Measurements from ENCODE around the gene IGF1R. TPM values are rescaled to one million over a fixed set of nuclear protein-coding genes. Genes with fewer than 3 reads are reported as not detected.

The IGF1R gene
- polyA plus RNA-seq, 1 experiment: 21.6 TPM

DNA sequence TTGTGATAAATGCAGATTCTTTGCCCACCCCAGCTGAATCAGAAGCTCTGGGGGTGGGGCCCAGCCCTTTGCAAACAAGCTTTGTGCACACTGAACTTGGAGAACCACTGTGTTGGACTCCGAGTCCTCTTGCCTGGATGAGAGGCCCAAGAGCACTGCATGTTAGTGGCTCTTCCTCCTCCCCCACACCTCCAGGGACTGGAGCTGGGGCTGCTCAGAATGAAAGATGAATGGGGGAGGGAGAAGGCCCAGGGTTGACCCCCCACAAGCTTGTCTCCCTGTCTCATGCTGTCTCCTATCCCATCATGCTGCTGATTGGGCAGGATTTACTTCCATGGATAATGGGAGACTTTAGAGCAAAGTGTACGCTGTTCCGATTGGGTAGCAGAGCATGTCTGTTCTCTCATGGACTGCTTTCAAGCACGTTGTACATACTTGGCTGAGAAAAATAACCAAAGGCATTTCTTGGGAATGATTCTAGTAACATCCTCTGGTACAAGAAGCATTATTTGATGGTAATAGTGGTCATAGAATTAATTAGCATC is 259.7 kb downstream of the IGF1R start:
- Histone ChIP-seq H3K27ac (ENCODE audit: low read depth, low read length) (peak overlapping the region; percentile 2), H3K27me3 (ENCODE audit: control insufficient read depth, insufficient read depth, low read length) (no peaks in the 10 kb centered on the region), H3K9me3 (ENCODE audit: control insufficient read depth, insufficient read depth, low read length) (no peaks in the 10 kb centered on the region; the same call in none of the 2 replicates), H3K4me3 (ENCODE audit: low read depth, low read length) (no peak overlapping the region)
- POLR2A ChIA-PET: no interaction called here
- TF ChIP-seq, protein P1, sequence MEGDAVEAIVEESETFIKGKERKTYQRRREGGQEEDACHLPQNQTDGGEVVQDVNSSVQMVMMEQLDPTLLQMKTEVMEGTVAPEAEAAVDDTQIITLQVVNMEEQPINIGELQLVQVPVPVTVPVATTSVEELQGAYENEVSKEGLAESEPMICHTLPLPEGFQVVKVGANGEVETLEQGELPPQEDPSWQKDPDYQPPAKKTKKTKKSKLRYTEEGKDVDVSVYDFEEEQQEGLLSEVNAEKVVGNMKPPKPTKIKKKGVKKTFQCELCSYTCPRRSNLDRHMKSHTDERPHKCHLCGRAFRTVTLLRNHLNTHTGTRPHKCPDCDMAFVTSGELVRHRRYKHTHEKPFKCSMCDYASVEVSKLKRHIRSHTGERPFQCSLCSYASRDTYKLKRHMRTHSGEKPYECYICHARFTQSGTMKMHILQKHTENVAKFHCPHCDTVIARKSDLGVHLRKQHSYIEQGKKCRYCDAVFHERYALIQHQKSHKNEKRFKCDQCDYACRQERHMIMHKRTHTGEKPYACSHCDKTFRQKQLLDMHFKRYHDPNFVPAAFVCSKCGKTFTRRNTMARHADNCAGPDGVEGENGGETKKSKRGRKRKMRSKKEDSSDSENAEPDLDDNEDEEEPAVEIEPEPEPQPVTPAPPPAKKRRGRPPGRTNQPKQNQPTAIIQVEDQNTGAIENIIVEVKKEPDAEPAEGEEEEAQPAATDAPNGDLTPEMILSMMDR (IDR thresholded peaks at IDR 0.05; ENCODE audit: low read depth, low read length): no peak
- CTCF ChIA-PET: no interaction called here
- no peak for DNase-seq (ENCODE audit: low read depth, low spot score)

DNA sequence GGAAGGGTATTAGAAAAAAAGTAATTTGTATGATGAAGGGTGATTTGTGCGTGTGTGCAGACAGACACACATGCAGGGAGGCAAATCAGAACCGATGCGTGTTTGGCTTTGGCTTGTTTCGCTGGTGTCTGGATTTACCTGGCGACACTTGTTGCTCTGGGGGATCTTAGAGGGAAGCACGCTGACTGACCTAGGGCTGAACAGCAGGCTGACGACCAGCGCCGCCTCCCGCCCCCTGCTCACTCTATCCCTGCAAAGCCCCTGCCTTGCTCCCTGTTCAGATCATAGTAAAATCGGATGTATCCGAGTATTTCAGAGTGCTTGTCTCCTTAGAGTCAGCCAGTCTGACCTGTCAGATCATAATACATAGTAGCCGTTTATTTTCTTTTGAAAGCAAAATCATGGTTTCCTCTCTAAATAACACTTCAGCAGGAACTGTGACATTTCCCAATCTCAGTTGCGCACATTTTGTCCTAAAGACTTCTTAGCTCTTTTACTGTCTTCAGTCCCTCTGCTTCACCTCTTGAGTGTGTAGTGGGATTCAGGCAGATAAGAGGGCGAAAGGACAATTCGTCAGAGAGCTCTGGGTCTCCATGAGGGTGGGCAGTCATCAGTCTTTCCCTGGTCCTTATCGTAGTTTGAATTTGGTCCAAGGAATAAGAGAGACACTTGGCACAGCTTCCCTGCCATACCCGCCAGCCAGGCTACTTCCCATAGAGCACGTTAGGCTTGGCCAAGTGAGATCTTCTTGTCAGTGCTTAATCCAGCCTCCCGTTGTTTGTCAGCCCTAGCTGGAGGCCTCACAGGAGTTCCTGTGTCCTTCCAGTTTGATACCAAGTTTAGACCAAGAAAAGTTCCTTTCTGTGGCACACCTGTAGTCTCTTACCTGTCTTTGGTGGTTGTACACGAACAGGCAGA is 261.9 kb downstream of the IGF1R start:
- ChIA-PET CTCF (no interaction called here), POLR2A (no interaction called here)
- H3K4me3 ChIP-seq (ENCODE audit: low read depth, low read length): no peak overlapping the region
- no peaks in the 10 kb centered on the region; the same call in 1 of the 2 replicates for H3K9me3 ChIP-seq (ENCODE audit: control insufficient read depth, insufficient read depth, low read length)
- H3K27me3 ChIP-seq (ENCODE audit: control insufficient read depth, insufficient read depth, low read length): no peaks in the 10 kb centered on the region
- no peak for DNase-seq (ENCODE audit: low read depth, low spot score)
- H3K27ac ChIP-seq (ENCODE audit: low read depth, low read length): no peak overlapping the region
- TF ChIP-seq, protein P1 (IDR thresholded peaks at IDR 0.05; ENCODE audit: low read depth, low read length): no peak

DNA sequence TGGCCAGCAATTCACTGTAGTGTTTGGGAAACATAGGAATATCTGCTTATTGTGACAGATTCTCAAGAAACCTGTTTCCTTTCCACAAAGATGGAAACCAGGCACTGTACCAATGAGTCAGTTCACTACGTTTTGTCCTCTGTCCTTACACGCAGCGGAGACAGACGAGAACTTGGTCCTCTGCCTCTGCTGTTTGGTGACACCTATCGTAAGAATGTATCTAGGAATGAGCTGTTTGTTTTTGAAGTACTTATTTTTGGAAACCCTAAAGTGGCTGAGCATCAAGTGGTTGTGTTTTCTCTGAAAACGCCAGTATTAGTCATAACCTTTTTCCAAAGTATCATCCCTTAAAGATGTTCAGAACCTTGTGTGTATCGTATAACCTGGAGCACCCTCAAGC is 266.3 kb downstream of the IGF1R start:
- CTCF ChIA-PET: interaction anchor here (0.6 to 1.4 kb wide), 5 partner anchors 11 to 186 kb away, joined by 3 to 4 read pairs (median 3); no protein-coding TSS in a partner anchor
- no peaks in the 10 kb centered on the region for H3K27me3 ChIP-seq (ENCODE audit: control insufficient read depth, insufficient read depth, low read length)
- POLR2A ChIA-PET: interaction anchor here (0.5 to 1.2 kb wide), 3 partner anchors 16 to 144 kb away, joined by 3 to 4 read pairs (median 4); no protein-coding TSS in a partner anchor
- no peaks in the 10 kb centered on the region; the same call in 1 of the 2 replicates for H3K9me3 ChIP-seq (ENCODE audit: control insufficient read depth, insufficient read depth, low read length)
- H3K27ac ChIP-seq (ENCODE audit: low read depth, low read length): peak overlapping the region; percentile 86
- DNase-seq (ENCODE audit: low read depth, low spot score): peak; percentile 84
- no peak overlapping the region for H3K4me3 ChIP-seq (ENCODE audit: low read depth, low read length)
- TF ChIP-seq, protein P1 (IDR thresholded peaks at IDR 0.05; ENCODE audit: low read depth, low read length): no peak

DNA sequence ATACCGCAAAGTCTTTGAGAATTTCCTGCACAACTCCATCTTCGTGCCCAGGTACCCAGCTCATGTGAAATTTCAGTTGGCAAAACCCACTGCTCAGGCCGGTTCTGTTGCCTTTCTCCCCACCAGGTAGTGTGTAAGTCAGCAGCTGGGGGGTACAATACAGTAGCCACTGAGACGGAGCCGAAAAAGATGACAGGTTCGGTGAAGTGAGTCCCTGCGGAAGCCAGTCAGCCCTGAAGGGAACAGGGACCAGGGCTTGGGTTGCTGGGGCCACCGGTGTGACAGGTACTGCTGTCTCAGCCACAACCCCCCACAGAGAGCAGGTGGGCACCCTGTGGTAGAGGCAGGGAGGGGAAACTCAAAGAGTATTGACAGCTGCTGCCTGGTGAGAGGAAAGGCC is 268.5 kb downstream of the IGF1R start:
- TF ChIP-seq, protein P1 (IDR thresholded peaks at IDR 0.05; ENCODE audit: low read depth, low read length): no peak
- DNase-seq (ENCODE audit: low read depth, low spot score): no peak
- CTCF ChIA-PET: no interaction called here
- H3K9me3 ChIP-seq (ENCODE audit: control insufficient read depth, insufficient read depth, low read length): no peaks in the 10 kb centered on the region; the same call in 1 of the 2 replicates
- H3K27me3 ChIP-seq (ENCODE audit: control insufficient read depth, insufficient read depth, low read length): no peaks in the 10 kb centered on the region
- POLR2A ChIA-PET: no interaction called here
- H3K4me3 ChIP-seq (ENCODE audit: low read depth, low read length): no peak overlapping the region
- H3K27ac ChIP-seq (ENCODE audit: low read depth, low read length): no peak overlapping the region

DNA sequence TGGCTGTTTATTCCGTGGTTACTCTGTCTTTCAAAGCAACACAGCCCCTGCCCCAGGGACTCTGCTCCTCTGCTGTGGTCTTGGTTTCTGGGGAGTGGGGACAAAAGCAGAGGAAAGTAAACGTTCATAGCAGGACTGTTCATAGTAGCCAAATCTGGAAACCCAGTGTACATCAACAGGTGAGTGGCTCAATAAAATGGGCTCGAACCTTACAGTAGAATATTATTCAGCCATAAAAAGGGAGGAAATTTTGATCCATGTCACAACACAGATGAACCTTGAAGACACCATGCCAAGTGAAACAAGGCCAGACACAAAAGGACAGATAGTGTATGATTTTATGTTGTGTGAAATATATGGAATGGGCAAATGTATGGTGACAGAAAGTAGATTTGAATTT is 269.1 kb downstream of the IGF1R start:
- no peaks in the 10 kb centered on the region; the same call in 1 of the 2 replicates for H3K9me3 ChIP-seq (ENCODE audit: control insufficient read depth, insufficient read depth, low read length)
- ChIA-PET CTCF (no interaction called here), POLR2A (no interaction called here)
- no peak overlapping the region for H3K4me3 ChIP-seq (ENCODE audit: low read depth, low read length)
- TF ChIP-seq, protein P1 (IDR thresholded peaks at IDR 0.05; ENCODE audit: low read depth, low read length): no peak
- no peak for DNase-seq (ENCODE audit: low read depth, low spot score)
- no peak overlapping the region for H3K27ac ChIP-seq (ENCODE audit: low read depth, low read length)
- no peaks in the 10 kb centered on the region for H3K27me3 ChIP-seq (ENCODE audit: control insufficient read depth, insufficient read depth, low read length)

Measured in AG04450 (cell line).